ENCODE results near the gene CHAF1B.

Gene CHAF1B

DNA sequence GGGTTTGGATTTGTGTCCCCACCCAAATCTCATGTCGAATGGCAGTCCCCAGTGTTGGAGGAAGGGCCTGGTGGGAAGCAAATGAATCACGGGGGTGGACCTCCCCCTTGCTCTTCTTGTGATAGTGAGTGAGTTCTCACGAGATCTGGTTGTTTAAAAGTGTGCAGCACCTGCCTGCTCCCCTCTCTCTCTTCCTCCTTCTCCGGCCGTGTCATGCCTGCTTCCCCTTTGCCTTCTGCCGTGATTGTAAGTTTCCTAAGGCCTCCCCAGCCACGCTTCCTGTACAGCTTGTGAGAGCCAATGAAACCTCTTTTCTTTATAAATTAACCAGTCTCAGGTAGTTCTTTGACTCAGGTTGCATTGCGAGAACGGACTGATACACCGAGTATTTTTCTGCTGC, 78.8 kb downstream of the CHAF1B start:
- no peak for DNase-seq

DNA sequence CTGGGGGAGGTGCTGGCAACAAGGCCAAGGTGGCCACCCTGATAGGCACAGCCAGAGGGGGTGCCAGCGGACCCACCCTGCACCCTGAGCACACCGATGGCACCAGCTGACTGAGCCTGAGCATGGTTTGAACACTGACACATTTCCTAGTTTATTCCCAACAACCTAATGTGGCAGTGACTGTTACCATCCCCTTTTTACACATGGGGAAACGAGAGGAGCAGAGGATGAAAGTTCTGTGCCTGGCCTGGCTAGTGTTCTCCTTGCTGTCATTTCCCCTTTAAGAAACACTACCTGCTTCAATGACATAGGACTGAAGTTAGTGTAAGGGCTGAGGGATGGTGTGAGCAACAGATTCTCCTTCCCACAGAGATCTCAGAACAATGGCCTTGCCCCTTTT, 79.4 kb downstream of the CHAF1B start:
- no peak for DNase-seq

DNA sequence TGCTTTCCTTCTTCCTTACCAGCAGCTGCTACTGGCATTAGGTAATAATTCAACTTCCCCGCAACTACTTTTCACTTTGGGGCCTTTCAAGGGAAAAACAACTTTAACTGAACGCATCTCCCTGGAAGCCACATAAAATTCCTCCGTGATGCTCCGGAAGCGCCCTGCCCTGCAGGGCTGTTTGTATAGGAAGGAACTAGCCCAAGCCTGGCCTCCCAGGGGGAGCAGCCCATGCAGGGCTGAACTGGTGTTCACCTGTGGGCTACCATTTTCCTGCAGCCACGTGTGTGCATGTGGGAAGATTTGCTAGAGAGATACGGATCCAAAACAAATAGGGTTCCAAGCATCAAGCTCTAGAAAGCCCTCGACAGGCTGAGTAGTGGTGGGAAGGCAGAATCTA, 80.3 kb downstream of the CHAF1B start:
- DNase-seq = no peak

DNA sequence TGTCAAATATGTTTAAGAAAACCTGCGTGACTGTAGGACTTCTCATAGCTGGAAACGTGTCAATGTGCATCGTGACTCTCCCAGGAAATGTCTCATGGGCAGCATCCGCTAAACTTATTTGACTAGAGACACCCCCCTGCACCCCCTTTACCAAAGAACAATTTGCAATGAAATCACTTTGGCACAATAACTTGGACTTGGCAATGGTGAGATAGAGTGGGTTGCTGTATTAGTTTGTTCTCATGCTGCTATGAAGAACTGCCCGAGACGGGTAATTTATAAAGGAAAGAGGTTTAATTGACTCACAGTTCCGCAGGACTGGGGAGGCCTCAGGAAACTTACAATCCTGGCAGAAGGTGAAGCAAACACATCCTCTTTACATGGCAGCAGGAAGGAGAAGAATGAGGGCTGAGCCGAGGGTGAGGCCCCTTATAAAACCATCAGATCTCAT, 80.9 kb downstream of the CHAF1B start:
- no peak for DNase-seq
